ENCODE measurements around the gene SPEG. TPM values are rescaled to one million over a fixed set of nuclear protein-coding genes. Genes with fewer than 3 reads are reported as not detected.

Gene SPEG
- total and polyA plus RNA-seq, 4 donors = 3.7 to 15.6 (median 9.6) TPM

DNA sequence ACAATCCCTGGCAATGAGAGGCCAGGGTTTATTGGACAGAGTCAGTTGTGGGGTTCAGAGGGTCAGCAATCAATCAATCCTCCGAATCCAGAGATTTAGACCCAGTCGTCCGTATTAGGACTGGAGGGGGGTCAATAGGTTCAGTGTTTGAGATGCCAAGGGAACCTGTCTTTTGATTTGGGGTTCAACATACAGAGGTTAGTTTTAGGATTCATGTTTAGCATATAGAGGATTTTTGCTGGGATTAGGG lies 64.3 kb downstream of the SPEG start:
- Histone ChIP-seq H3K27me3 (ENCODE audit: control insufficient read depth in 3 of 3, insufficient read depth in 3 of 3, low read length in 2 of 3) (peaks cover 0 to 39% (median 23%) of the 10 kb centered on the region in 3 donors), H3K4me3 (peak overlapping the region; percentile 67), H3K36me3 (ENCODE audit: control insufficient read depth in 4 of 4, insufficient read depth in 4 of 4, low read length in 4 of 4) (peaks cover 0 to 10% (median 4%) of the 10 kb centered on the region in 4 donors), H3K4me1 (ENCODE audit: control insufficient read depth in 5 of 5, insufficient read depth in 5 of 5, low read length in 5 of 5) (peaks cover 0 to 49% (median 16%) of the 10 kb centered on the region in 5 donors), H3K27ac (ENCODE audit: low read depth in 1 of 2, low read length in 1 of 2) (peak overlapping the region; percentile 33 to 76), H3K9ac (ENCODE audit: insufficient read depth in 1 of 2, low read length in 2 of 2) (peak overlapping the region; percentile 4 to 71), H3K9me3 (ENCODE audit: control insufficient read depth in 4 of 4, insufficient read depth in 3 of 4, low read length in 3 of 4) (peaks cover 0 to 5% (median 0%) of the 10 kb centered on the region in 4 donors)
- TF ChIP-seq, protein P1, sequence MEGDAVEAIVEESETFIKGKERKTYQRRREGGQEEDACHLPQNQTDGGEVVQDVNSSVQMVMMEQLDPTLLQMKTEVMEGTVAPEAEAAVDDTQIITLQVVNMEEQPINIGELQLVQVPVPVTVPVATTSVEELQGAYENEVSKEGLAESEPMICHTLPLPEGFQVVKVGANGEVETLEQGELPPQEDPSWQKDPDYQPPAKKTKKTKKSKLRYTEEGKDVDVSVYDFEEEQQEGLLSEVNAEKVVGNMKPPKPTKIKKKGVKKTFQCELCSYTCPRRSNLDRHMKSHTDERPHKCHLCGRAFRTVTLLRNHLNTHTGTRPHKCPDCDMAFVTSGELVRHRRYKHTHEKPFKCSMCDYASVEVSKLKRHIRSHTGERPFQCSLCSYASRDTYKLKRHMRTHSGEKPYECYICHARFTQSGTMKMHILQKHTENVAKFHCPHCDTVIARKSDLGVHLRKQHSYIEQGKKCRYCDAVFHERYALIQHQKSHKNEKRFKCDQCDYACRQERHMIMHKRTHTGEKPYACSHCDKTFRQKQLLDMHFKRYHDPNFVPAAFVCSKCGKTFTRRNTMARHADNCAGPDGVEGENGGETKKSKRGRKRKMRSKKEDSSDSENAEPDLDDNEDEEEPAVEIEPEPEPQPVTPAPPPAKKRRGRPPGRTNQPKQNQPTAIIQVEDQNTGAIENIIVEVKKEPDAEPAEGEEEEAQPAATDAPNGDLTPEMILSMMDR (IDR thresholded peaks at IDR 0.05; ENCODE audit: control extremely low read depth, extremely low read depth) = no peak
- 0% methylated on average over 3 of the region's 3 CpGs for WGBS, 2 donors
- DNase-seq = no peak
- ATAC-seq (ENCODE audit: insufficient read depth, low FRiP score) = no peak

DNA sequence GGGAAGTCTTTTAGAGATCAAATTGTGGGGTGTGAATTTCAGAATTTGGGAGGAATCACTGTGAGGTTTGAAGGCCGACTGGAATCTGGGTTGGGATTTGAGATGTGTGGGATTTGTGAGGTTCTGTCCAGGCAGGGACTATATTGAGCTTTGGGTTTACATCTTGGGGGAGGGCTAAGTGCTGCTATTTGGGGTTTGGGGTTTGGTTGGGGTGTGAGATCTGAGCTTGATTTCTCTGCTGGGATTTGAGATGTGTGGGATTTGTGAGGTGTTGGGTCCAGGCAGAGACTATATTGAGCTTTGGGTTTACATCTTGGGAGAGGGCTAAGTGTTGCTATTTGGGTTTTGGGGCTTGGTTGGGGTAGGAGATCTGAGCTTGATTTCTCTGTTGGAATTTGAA lies 64.9 kb downstream of the SPEG start:
- Histone ChIP-seq H3K27ac (ENCODE audit: low read depth in 1 of 2, low read length in 1 of 2) (no peak overlapping the region), H3K36me3 (ENCODE audit: control insufficient read depth in 4 of 4, insufficient read depth in 4 of 4, low read length in 4 of 4) (peaks cover 0 to 15% (median 10%) of the 10 kb centered on the region in 4 donors), H3K4me3 (no peak overlapping the region), H3K9ac (ENCODE audit: insufficient read depth in 1 of 2, low read length in 2 of 2) (peak overlapping the region; percentile 4 to 71), H3K4me1 (ENCODE audit: control insufficient read depth in 5 of 5, insufficient read depth in 5 of 5, low read length in 5 of 5) (peaks cover 0 to 48% (median 16%) of the 10 kb centered on the region in 5 donors), H3K9me3 (ENCODE audit: control insufficient read depth in 4 of 4, insufficient read depth in 3 of 4, low read length in 3 of 4) (peaks cover 0 to 4% (median 0%) of the 10 kb centered on the region in 4 donors), H3K27me3 (ENCODE audit: control insufficient read depth in 3 of 3, insufficient read depth in 3 of 3, low read length in 2 of 3) (peaks cover 0 to 38% (median 23%) of the 10 kb centered on the region in 3 donors)
- ATAC-seq (ENCODE audit: insufficient read depth, low FRiP score) (no peak), DNase-seq (no peak)
- TF ChIP-seq, protein P1 (IDR thresholded peaks at IDR 0.05; ENCODE audit: control extremely low read depth, extremely low read depth) = no peak
- 69 to 84% methylated on average over 1 of the region's 1 CpG for WGBS, 2 donors

DNA sequence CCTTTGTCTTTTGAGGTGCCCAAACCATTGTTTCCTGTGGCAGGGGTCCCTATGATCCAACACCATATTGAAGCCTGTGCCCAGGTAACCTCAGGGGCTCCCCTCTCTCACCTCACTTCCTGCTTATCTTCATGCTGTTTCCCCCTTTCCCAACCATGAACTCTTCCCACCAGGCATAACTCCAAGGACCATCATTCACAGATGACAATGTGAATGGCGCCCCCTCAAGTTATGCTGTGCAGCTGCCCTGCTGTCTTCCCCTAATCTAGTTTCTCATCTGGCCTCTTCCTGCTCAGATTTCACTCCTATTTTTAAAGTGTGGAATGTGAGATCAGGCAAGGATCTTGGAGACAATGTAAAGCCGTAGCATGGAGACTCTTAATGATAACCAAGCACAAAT lies 65.5 kb downstream of the SPEG start:
- Histone ChIP-seq H3K27me3 (ENCODE audit: control insufficient read depth in 3 of 3, insufficient read depth in 3 of 3, low read length in 2 of 3) (peaks cover 0 to 32% (median 23%) of the 10 kb centered on the region in 3 donors), H3K9ac (ENCODE audit: insufficient read depth in 1 of 2, low read length in 2 of 2) (no peak overlapping the region), H3K27ac (ENCODE audit: low read depth in 1 of 2, low read length in 1 of 2) (no peak overlapping the region), H3K4me1 (ENCODE audit: control insufficient read depth in 5 of 5, insufficient read depth in 5 of 5, low read length in 5 of 5) (peaks cover 0 to 42% (median 16%) of the 10 kb centered on the region in 5 donors), H3K9me3 (ENCODE audit: control insufficient read depth in 4 of 4, insufficient read depth in 3 of 4, low read length in 3 of 4) (peaks cover 0 to 4% (median 0%) of the 10 kb centered on the region in 4 donors), H3K4me3 (no peak overlapping the region), H3K36me3 (ENCODE audit: control insufficient read depth in 4 of 4, insufficient read depth in 4 of 4, low read length in 4 of 4) (peaks cover 0 to 21% (median 12%) of the 10 kb centered on the region in 4 donors)
- ATAC-seq (ENCODE audit: insufficient read depth, low FRiP score) = no peak
- WGBS, 2 donors = 90 to 92% methylated on average over 2 of the region's 2 CpGs
- TF ChIP-seq, protein P1 (IDR thresholded peaks at IDR 0.05; ENCODE audit: control extremely low read depth, extremely low read depth) = no peak
- no peak for DNase-seq

DNA sequence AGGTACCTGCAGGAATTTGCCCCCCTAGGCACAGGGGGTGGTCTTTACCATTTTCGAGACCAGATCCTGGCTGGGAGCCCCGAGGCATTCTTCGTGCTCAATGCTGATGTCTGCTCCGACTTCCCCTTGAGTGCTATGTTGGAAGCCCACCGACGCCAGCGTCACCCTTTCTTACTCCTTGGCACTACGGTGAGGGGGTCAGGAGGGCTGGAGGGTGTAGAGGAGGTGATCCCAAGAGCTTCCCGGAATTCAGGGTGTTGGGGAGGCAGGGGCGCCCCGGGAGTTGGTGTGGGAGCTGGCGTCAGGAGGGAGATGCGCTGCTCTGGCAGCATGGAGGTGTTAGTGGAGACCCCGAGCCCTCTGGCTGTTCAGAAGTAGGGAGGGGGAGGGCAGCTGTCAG lies 67.2 kb downstream of the SPEG start:
- ATAC-seq (ENCODE audit: insufficient read depth, low FRiP score) (no peak), DNase-seq (no peak)
- H3K9me3 ChIP-seq (ENCODE audit: control insufficient read depth in 4 of 4, insufficient read depth in 3 of 4, low read length in 3 of 4) = peaks cover 0 to 8% (median 0%) of the 10 kb centered on the region in 4 donors
- peaks cover 0 to 16% (median 7%) of the 10 kb centered on the region in 3 donors for H3K27me3 ChIP-seq (ENCODE audit: control insufficient read depth in 3 of 3, insufficient read depth in 3 of 3, low read length in 2 of 3)
- H3K4me3 ChIP-seq = no peak overlapping the region
- peaks cover 0 to 30% (median 12%) of the 10 kb centered on the region in 5 donors for H3K4me1 ChIP-seq (ENCODE audit: control insufficient read depth in 5 of 5, insufficient read depth in 5 of 5, low read length in 5 of 5)
- H3K27ac ChIP-seq (ENCODE audit: low read depth in 1 of 2, low read length in 1 of 2) = no peak overlapping the region
- TF ChIP-seq, protein P1 (IDR thresholded peaks at IDR 0.05; ENCODE audit: control extremely low read depth, extremely low read depth) = no peak
- no peak overlapping the region for H3K9ac ChIP-seq (ENCODE audit: insufficient read depth in 1 of 2, low read length in 2 of 2)
- H3K36me3 ChIP-seq (ENCODE audit: control insufficient read depth in 4 of 4, insufficient read depth in 4 of 4, low read length in 4 of 4) = peaks cover 4 to 38% (median 12%) of the 10 kb centered on the region in 4 donors
- 93 to 95% methylated on average over 14 of the region's 14 CpGs for WGBS, 2 donors
